Measurements from ENCODE around the gene PLPPR5. TPM values are rescaled to one million over a fixed set of nuclear protein-coding genes. Genes with fewer than 3 reads are reported as not detected.

Gene PLPPR5
- total and polyA plus RNA-seq, 10 of the 15 experiments (the other 5 are each of a cell fraction or from before 2014, with no cell fraction given), result under 0.01 to 0.11 (median 0.02) TPM; not detected in 7

DNA sequence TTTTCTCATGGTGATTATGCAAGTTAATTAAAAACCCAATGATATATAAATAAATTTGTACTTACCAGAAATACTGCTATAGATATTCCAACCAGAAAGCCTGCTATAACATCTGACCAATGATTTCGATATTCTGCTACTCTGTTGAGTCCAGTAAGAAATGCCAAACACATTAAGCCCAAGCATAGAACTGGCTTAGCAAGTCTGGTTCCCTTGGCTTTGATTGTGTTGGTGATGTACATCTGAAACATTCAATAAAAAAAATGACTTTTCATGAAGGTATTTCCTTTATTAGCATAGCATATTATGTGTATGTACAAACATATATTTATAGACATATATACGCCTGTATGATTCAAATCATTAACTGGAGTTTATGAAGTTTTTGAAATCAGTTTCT is 82.8 kb downstream of the PLPPR5 start:
- Histone ChIP-seq H3K79me2 (ENCODE audit: control insufficient read depth, insufficient read depth, low read length) (no peaks in the 10 kb centered on the region), H3K4me3 (no peak overlapping the region), H3K4me2 (ENCODE audit: control insufficient read depth, insufficient read depth) (no peak overlapping the region), H2AFZ (ENCODE audit: control insufficient read depth, low read depth, low read length) (no peak overlapping the region), H3K9ac (ENCODE audit: control insufficient read depth, insufficient read depth, low read length) (no peak overlapping the region), H3K36me3 (ENCODE audit: control insufficient read depth in 2 of 2, insufficient read depth in 2 of 2, low read length in 1 of 2) (no peaks in the 10 kb centered on the region), H3K27ac (ENCODE audit: control insufficient read depth, insufficient read depth) (no peak overlapping the region), H3K27me3 (replicated peaks in 1 of 2; ENCODE audit: control insufficient read depth in 2 of 2, insufficient read depth in 2 of 2, low read length in 1 of 2) (no peaks in the 10 kb centered on the region), H3K4me1 (ENCODE audit: control insufficient read depth, insufficient read depth, low read length) (no peaks in the 10 kb centered on the region), H3K9me3 (replicated peaks; ENCODE audit: control insufficient read depth, insufficient read depth, low read length) (no peaks in the 10 kb centered on the region), H4K20me1 (ENCODE audit: control insufficient read depth, insufficient read depth) (no peaks in the 10 kb centered on the region)
- ChIA-PET SMC1A (ENCODE audit: uncharacterized antibody, unreplicated experiment) (no interaction called here), POLR2A (no interaction called here), RAD21 (ENCODE audit: unreplicated experiment) (no interaction called here), CTCF (no interaction called here)
- DNase-seq (ENCODE audit: low read depth, low spot score) (no peak), FAIRE-seq (no peak), ATAC-seq (no peak)
- no peak for TF ChIP-seq POLR2A (IDR thresholded peaks at IDR 0.05; ENCODE audit: low read depth, low read length)
- TF ChIP-seq RAD21 (IDR thresholded peaks at IDR 0.05; ENCODE audit: insufficient read depth, low read depth, low read length), result no peak
- TF ChIP-seq NFYA (IDR thresholded peaks at IDR 0.05; ENCODE audit: borderline replicate concordance, low read depth, low read length), result no peak
- no peak for TF ChIP-seq RUNX3 (IDR thresholded peaks at IDR 0.05; ENCODE audit: low read length)
- TF ChIP-seq ATF7 (IDR thresholded peaks at IDR 0.05; ENCODE audit: low read depth), result no peak
- intact Hi-C loops (cut with micrococcal nuclease; ENCODE audit: unreplicated experiment), result no loop called here
- 16% methylated on average over 2 of the region's 2 CpGs for WGBS (ENCODE audit: insufficient coverage, insufficient replicate concordance, low lambda C conversion rate, missing lambda C conversion rate)
- in situ Hi-C loops (cut with MboI), result no loop called here
- no TSS peak for BruUV-seq (replicated peaks)

DNA sequence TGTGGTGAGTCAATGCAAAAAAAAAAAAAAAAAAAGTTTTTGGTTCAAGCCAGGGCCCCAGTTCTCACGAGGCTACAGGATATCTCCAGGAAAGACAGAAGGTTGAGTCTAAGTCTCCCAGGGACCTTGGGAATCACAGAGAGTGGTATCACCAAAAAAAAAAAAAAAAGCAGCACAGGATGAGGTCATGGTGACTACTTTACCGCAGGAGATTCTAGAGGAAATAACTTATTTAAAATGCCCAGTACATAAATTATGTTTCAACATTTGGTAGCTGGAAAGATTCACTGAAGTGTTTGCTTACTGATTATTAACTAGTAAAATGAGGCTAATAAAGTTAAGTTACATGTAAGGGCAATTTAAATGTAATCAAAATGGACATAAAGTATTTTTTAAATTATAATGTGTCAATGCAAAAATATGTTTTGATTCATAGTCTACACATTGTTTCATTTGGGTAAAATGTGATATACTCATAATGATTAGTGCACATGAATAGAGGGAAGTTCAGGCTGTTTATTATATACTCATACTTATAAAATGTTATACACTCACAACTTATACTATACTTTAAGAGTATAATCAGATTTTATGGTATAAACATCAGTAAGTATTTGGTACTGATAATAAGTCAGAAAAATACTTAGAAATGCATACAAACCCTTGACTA is 84.1 kb downstream of the PLPPR5 start:
- ChIA-PET RAD21 (ENCODE audit: unreplicated experiment) (no interaction called here), POLR2A (interaction anchor here (0.7 kb wide), 1 partner anchor 20 kb away, joined by 5 read pairs; no protein-coding TSS in a partner anchor), SMC1A (ENCODE audit: uncharacterized antibody, unreplicated experiment) (interaction anchor here (0.7 kb wide), 1 partner anchor 22 kb away, joined by 3 read pairs; no protein-coding TSS in a partner anchor), CTCF (no interaction called here)
- Histone ChIP-seq H3K27ac (ENCODE audit: control insufficient read depth, insufficient read depth) (no peak overlapping the region), H3K4me3 (no peak overlapping the region), H4K20me1 (ENCODE audit: control insufficient read depth, insufficient read depth) (no peaks in the 10 kb centered on the region), H3K9ac (ENCODE audit: control insufficient read depth, insufficient read depth, low read length) (no peak overlapping the region), H3K36me3 (ENCODE audit: control insufficient read depth in 2 of 2, insufficient read depth in 2 of 2, low read length in 1 of 2) (no peaks in the 10 kb centered on the region), H3K27me3 (replicated peaks in 1 of 2; ENCODE audit: control insufficient read depth in 2 of 2, insufficient read depth in 2 of 2, low read length in 1 of 2) (no peaks in the 10 kb centered on the region), H3K79me2 (ENCODE audit: control insufficient read depth, insufficient read depth, low read length) (no peaks in the 10 kb centered on the region), H3K9me3 (replicated peaks; ENCODE audit: control insufficient read depth, insufficient read depth, low read length) (no peaks in the 10 kb centered on the region), H3K4me2 (ENCODE audit: control insufficient read depth, insufficient read depth) (no peak overlapping the region), H2AFZ (ENCODE audit: control insufficient read depth, low read depth, low read length) (no peak overlapping the region), H3K4me1 (ENCODE audit: control insufficient read depth, insufficient read depth, low read length) (no peaks in the 10 kb centered on the region)
- 0% methylated on average over 2 of the region's 2 CpGs for WGBS (ENCODE audit: insufficient coverage, insufficient replicate concordance, low lambda C conversion rate, missing lambda C conversion rate)
- FAIRE-seq (no peak), DNase-seq (ENCODE audit: low read depth, low spot score) (no peak), ATAC-seq (no peak)
- no TSS peak for BruUV-seq (replicated peaks)
- in situ Hi-C loops (cut with MboI), result no loop called here
- intact Hi-C loops (cut with micrococcal nuclease; ENCODE audit: unreplicated experiment), result no loop called here
- TF ChIP-seq, protein P1, sequence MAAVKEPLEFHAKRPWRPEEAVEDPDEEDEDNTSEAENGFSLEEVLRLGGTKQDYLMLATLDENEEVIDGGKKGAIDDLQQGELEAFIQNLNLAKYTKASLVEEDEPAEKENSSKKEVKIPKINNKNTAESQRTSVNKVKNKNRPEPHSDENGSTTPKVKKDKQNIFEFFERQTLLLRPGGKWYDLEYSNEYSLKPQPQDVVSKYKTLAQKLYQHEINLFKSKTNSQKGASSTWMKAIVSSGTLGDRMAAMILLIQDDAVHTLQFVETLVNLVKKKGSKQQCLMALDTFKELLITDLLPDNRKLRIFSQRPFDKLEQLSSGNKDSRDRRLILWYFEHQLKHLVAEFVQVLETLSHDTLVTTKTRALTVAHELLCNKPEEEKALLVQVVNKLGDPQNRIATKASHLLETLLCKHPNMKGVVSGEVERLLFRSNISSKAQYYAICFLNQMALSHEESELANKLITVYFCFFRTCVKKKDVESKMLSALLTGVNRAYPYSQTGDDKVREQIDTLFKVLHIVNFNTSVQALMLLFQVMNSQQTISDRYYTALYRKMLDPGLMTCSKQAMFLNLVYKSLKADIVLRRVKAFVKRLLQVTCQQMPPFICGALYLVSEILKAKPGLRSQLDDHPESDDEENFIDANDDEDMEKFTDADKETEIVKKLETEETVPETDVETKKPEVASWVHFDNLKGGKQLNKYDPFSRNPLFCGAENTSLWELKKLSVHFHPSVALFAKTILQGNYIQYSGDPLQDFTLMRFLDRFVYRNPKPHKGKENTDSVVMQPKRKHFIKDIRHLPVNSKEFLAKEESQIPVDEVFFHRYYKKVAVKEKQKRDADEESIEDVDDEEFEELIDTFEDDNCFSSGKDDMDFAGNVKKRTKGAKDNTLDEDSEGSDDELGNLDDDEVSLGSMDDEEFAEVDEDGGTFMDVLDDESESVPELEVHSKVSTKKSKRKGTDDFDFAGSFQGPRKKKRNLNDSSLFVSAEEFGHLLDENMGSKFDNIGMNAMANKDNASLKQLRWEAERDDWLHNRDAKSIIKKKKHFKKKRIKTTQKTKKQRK (IDR thresholded peaks at IDR 0.05; ENCODE audit: low read depth, low read length), result no peak
- TF ChIP-seq, protein P2, sequence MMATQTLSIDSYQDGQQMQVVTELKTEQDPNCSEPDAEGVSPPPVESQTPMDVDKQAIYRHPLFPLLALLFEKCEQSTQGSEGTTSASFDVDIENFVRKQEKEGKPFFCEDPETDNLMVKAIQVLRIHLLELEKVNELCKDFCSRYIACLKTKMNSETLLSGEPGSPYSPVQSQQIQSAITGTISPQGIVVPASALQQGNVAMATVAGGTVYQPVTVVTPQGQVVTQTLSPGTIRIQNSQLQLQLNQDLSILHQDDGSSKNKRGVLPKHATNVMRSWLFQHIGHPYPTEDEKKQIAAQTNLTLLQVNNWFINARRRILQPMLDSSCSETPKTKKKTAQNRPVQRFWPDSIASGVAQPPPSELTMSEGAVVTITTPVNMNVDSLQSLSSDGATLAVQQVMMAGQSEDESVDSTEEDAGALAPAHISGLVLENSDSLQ (IDR thresholded peaks at IDR 0.05), result no peak
- TF ChIP-seq ATF7 (IDR thresholded peaks at IDR 0.05; ENCODE audit: low read depth), result 0 out of 2 replicates have a peak, but pooled peaks have one; percentile 17
- no peak for TF ChIP-seq NFXL1 (IDR thresholded peaks at IDR 0.05; ENCODE audit: borderline replicate concordance)
- TF ChIP-seq SUZ12 (IDR thresholded peaks at IDR 0.05; ENCODE audit: unreplicated experiment), result no peak

Measured in GM12878 (cell line).